ENCODE data around the gene METTL13.

DNA sequence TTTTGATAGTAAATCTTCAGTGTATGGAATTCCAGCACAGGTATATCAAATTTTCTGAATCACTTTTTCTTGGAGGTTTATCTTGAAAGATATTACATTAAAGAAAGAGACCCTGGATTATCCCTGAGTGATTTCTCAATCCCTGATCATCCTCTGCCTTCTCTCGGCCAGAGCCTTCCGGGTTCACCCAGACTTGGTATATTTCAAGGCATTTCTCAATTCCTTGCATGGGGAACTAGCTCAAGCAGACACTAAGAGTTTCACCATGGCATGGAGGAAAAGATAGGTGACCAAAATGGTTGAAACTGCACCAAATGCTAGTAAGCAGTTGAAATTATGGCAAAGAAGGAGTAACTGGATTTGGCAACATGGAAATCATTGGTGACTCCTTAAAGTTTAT is 45.3 kb upstream of the METTL13 start:
- TF ChIP-seq POLR2A (IDR thresholded peaks at IDR 0.05), result no peak
- TF ChIP-seq, protein P1, sequence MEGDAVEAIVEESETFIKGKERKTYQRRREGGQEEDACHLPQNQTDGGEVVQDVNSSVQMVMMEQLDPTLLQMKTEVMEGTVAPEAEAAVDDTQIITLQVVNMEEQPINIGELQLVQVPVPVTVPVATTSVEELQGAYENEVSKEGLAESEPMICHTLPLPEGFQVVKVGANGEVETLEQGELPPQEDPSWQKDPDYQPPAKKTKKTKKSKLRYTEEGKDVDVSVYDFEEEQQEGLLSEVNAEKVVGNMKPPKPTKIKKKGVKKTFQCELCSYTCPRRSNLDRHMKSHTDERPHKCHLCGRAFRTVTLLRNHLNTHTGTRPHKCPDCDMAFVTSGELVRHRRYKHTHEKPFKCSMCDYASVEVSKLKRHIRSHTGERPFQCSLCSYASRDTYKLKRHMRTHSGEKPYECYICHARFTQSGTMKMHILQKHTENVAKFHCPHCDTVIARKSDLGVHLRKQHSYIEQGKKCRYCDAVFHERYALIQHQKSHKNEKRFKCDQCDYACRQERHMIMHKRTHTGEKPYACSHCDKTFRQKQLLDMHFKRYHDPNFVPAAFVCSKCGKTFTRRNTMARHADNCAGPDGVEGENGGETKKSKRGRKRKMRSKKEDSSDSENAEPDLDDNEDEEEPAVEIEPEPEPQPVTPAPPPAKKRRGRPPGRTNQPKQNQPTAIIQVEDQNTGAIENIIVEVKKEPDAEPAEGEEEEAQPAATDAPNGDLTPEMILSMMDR (IDR thresholded peaks at IDR 0.05), result no peak

Measured in thyroid gland (tissue), 4 donors.